ENCODE data around the gene GNAO1.

GNAO1 gene

GRCh38 chr16:56268799-56269198, 77.5 kb downstream of the GNAO1 start:
- no peak for DNase-seq

- no peak for DNase-seq
These were observed 78.0 kb downstream of the GNAO1 start for GRCh38 chr16:56269281-56269680.

DNA sequence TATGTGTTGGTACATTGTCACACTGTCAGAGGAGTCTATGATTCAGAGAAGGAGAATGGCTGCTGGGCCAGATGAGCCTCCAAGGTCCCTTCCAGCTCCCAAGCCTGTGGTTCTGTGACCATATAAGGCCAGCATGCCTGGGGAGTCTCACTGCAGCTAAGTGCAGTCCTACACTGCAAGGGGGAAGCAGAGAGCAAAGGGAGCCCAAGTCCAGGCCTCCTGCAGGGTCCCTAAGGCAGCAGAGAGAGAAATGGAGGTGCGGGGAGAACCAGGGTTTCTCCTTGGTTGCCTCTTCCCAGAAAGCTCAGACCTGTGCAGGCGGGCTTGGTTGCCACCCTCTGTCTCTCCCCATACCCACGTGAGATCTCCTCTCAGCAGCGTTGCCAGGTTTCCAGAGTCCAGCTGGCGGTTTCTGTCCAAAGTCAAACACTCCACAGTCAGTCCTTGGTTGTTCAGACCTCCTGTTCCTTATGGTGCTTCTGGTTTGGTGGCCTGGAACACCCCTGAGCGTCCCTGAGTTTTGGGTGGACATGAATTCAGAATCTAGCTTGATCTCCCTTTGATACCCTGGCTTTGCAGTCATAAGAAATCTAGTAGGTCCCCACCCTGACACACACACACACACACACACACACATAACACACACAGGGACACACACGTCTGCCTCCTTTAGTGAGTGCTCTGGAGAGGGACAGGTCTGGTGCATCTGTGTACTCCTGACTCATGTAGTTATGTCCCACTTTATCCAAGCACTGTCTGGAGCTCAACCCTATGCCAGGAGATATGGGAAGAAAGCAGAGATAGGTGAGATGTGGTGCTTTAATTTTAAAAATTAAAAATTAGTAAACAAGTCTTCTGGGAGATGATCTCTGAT, 78.8 kb downstream of the GNAO1 start:
- DNase-seq = peak; percentile 62

DNA sequence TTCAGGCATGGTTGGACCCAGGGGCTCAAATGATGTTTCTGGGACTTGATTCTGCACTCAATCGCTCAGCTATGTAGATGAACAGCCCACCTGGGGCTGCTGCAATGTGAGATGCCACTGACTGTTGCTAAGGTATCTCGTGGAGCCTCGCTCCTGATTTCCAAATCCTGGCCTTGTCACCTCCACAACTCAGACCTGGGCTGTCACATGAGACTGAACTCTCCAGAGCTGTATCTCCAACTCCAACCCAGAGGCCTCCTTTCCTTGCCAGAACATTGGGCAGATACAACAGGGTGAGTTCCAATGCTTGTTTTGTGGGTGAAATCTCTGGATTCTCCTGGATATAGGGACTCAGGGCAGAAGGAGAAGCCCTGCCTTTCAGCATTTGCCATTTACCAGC, 79.5 kb downstream of the GNAO1 start:
- no peak for DNase-seq

DNA sequence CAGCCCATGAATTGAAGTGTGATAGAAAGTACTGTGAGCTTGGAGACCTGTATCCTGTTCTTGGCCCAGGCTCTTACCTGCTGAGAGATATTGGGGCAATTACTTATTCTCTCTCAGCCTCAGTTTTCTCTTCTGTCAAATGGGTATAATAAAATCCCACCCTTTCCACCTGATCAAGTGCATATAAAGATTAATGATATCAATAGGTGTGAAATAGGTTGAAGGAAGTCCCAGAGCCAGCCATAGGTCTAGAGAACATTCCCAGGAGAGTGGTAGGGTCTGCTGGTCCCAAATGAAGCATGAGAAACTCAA, 81.2 kb downstream of the GNAO1 start:
- DNase-seq = no peak

- no peak for DNase-seq
These were observed 82.3 kb downstream of the GNAO1 start for GRCh38 chr16:56273615-56274014.

- no peak for DNase-seq
These were observed 83.1 kb downstream of the GNAO1 start for GRCh38 chr16:56274369-56274768.

DNA sequence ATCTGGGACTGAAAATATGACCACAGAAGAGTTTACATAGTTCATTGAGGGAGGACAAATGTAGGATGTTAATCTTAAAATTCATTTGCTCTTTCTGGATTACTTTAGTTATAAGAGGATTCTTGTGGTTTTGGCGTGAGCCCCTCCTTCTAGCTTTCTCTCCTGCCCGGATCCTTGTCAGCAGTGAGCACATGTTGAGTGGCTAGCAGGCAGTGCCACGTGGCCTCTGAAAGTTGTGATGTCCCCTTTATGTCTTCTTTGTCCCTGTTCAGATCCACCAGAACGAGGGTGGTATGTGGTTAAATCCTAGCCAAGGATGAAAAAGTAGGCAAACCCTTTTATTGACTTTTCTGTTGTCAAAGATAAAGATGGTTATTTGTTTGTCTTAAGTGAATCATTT, 83.8 kb downstream of the GNAO1 start:
- no peak for DNase-seq

DNA sequence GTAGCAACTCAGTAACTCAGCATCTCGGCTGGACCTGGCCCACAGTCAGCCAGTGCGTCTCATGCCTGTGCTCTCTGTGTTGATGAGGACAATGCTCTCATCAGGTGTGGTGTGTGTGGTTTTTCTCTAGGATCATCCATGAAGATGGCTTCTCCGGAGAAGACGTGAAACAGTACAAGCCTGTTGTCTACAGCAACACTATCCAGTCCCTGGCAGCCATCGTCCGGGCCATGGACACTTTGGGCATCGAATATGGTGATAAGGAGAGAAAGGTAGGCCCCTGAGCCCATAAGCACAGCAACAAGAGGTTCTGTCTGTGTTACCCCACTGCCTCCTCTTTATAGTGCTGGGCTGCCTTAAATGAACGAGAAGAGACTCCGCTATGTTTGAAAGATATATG, 84.5 kb downstream of the GNAO1 start:
- DNase-seq = no peak

DNA sequence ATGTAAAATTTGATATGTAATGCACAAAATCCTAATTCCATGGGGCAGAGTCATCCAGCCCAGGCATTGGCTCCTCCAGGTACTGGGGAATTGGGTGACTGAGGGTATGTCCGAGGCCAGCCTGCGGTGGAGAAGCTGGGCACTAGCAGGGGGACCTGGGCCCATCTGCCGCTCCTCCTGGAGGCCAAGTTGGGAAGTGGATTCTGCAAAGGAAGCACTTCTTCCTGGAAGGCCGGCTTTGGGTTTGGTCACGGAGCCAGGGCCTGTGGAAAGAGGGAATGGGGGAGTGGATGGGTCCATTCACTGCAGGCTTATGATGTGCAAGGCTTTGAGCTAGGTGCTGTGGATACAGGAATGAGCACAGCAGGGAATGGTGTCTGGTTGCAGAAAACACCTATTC, 85.8 kb downstream of the GNAO1 start:
- DNase-seq = no peak

DNA sequence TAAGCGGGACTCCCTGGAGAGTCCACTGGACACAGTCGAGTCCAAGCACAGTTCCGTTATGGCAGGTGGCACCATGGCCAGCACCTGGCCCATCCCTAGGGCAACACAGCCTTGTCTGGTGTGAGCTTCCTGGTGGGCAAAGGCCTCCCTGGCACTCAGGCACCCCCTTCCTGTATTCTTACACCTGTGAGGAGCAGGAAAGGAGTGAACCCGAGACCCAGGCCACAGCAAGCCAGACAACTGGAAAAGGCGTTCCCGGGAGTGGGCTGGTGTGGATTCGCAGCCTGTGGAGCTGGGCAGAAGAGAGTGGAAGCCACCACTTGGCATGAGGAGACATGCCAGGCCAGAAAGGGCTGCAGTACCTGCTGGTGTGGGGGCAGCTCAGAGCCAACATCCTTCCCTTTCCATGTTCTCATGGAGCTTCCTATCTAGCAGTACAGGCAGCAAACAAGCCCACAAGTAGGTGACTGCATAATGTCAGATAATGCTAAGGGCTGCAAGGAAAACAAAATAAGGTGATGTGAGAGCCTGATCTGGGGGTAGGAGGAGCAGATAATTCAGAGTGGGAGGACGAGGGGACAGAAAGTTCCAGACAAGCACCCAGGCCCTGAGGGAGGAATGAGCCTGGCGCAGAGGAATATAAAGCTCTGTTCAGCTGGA, 87.0 kb downstream of the GNAO1 start:
- DNase-seq = no peak

GRCh38 chr16:56279132-56279531, 87.8 kb downstream of the GNAO1 start:
- no peak for DNase-seq

DNA sequence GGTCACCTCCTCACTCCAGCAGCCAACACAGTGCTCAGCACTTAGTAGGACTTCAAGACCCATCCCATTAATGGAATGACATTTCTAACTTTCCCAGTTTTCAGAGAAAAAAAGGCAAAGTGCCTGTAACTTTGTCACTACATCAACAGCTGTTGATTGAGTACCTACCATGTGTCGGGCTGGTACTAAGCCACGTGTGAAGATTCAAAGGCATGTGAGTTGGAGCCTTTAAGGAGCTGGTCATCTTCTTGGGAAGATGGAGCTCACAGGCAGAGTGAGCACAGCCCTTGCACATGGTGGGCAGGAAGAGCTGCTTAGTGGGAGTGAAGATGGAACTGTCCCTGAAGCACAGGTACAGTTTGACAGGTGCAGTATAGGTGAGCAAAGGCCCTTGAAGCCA, 88.6 kb downstream of the GNAO1 start:
- DNase-seq = no peak

DNA sequence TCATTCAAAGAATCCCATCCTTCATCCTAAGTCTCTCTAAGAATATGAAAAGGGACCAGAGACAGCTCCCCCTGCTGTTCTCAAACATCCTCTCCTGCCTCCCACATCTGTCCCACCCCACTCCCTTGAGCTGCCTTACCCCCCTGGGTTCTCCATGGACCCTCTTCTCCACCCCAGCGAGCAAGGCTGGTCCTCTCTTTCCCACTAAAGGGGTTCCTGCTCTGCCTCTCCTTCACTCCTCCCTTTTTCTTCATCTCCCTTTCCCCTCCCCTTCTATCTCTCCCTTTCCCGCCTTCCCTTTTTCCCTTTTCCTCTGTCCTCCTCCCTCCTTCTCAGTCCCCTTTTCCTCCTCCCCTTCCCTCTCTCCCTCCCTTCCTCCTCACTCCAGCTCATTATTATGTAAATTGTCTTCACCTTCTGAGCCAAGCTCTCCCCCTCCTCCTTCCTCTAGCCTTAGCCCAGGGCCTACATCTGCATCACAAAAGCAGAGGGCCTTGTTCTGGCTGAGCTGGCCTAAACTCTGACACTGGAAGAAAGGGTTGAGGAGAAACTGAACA, 90.0 kb downstream of the GNAO1 start:
- peak; percentile 17 for DNase-seq

- no peak for DNase-seq
These were observed 91.2 kb downstream of the GNAO1 start for GRCh38 chr16:56282451-56282850.

DNA sequence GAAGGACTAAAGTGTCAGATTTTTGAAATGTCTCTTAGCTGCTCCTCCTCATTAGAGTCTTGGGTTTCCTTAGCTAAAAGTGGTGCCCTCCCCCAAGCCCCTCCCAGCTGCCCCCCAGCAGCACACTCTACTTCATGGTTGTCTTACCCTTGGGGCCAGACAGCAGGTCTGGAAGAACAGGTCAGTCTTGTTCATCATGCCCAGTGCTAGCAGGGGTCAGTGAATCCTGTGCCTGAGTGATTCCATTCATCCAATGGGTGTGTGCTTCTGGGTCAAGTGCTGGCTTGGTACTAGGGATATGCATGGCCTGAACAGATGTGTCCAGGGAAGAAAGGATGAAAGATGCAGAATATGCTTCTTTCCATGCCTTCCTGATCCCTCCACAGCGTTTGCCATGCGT, 93.2 kb downstream of the GNAO1 start:
- DNase-seq = no peak

DNA sequence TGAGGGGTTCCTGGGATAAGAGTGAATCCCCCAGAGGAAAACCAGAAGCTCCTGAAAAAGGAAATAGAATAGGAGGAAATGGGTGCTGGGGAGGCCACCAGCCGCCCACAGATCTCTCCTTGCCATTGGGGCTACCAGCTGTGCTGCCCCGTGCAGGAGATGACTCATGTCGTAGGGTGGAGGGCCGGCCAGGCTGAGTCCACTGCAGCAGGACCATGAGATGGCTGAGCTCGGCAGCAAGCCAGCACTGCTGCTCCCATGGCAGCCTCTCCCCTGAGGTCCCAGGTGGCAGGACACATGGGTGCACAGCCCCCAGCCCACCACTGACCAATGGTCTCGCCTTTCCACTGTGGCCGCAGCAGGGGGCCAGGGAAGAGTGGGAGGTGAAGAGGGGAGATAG, 95.5 kb downstream of the GNAO1 start:
- no peak for DNase-seq

GRCh38 chr16:56288019-56288418, 96.7 kb downstream of the GNAO1 start:
- DNase-seq = peak; percentile 75

DNA sequence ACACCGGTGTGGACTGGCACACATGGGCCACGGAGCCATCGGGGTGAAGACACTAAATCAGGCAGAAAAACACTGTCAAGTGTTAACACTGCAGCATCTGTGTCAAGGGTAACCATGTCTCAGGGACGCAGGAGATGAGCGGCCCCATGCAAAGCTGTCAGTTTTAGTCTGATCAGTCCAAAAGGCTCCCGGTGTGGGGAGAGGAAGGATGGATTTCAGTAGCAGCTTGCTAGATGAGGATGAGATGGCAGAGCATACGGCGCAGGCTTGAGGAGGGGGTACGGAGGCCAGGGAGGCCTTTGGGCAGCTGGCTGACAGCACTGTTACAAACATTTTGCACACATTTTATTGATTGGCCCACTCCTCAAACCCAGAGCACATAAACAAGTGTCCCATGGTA, 98.1 kb downstream of the GNAO1 start:
- DNase-seq = no peak

DNA sequence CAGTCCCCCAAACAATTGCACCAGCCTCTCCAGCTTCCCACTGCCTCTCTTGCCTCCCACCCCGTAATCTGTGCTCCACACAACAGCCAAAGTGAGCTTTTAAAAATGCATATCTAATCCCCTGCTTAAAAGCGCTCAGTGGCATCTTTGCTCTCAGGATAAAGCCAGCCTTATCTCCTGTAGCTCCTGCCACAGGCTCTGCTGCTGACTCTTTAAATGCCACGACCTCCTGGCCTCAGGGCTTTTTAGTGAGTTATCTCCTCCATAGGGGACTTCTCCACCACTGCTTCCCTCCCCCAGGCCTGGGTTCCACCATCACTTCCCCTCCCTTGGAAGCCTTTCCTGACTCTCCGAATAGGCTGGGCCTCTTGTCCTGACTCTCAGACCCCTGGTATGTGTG, 98.6 kb downstream of the GNAO1 start:
- no peak for DNase-seq

DNA sequence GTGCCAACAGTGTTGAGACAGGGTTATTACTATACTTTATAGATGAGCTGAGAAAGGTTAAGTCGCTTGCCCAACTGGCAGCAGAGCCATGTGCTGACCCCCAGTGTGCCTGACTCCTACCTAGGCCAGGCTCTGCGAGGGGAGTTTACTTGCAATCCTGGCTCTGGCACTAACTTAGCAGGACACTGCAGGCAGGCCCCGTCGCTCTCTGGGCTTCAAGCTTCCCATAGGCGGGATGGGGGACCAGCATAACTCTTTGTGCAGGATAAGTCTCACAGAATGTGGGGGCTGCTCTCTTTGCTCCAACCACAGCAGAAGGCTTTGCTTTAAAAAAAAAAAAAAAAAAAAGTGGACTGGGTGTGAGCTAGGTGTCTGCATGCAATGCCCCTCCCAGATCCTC, 102.7 kb downstream of the GNAO1 start:
- DNase-seq = no peak

- no peak for DNase-seq
These were observed 103.3 kb downstream of the GNAO1 start for GRCh38 chr16:56294579-56294978.

- no peak for DNase-seq
These were observed 103.9 kb downstream of the GNAO1 start for GRCh38 chr16:56295059-56295665.
